ENCODE data around the gene HSDL1.

The HSDL1 gene

DNA sequence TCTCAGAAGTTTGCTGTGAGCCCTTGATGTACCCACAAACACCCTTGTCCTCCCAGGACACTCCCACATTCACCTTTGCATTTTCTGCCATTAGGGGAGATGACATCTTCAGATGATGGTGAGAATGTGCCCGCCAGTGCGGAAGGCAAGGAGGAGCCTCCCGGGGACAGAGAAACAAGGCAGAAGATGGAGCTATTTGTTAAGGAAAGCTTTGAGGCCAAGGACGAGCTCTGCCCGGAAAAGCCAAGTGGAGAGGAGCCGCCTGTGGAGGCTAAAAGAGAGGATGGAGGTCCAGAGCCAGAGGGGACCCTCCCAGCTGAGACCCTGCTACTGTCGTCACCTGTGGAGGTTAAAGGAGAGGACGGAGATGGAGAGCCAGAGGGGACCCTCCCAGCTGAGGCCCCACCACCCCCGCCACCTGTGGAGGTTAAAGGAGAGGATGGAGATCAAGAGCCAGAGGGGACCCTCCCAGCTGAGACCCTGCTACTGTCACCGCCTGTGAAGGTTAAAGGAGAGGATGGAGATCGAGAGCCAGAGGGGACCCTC is 24.9 kb upstream of the HSDL1 start:
- Histone ChIP-seq H3K36me3 (replicated peaks) (no peaks in the 10 kb centered on the region), H3K27me3 (replicated peaks) (peaks cover 8% of the 10 kb centered on the region), H3K4me3 (ENCODE audit: low read depth, low read length) (no peak overlapping the region), H3K27ac (no peak overlapping the region)
- TF ChIP-seq, protein P1, sequence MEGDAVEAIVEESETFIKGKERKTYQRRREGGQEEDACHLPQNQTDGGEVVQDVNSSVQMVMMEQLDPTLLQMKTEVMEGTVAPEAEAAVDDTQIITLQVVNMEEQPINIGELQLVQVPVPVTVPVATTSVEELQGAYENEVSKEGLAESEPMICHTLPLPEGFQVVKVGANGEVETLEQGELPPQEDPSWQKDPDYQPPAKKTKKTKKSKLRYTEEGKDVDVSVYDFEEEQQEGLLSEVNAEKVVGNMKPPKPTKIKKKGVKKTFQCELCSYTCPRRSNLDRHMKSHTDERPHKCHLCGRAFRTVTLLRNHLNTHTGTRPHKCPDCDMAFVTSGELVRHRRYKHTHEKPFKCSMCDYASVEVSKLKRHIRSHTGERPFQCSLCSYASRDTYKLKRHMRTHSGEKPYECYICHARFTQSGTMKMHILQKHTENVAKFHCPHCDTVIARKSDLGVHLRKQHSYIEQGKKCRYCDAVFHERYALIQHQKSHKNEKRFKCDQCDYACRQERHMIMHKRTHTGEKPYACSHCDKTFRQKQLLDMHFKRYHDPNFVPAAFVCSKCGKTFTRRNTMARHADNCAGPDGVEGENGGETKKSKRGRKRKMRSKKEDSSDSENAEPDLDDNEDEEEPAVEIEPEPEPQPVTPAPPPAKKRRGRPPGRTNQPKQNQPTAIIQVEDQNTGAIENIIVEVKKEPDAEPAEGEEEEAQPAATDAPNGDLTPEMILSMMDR (IDR thresholded peaks at IDR 0.05; ENCODE audit: low read depth, low read length, missing control alignments): no peak
- DNase-seq: no peak
- in situ Hi-C loops (cut with HindIII; ENCODE audit: low pct_ligation_motif_present, low sequenced_read_pairs): no loop called here

DNA sequence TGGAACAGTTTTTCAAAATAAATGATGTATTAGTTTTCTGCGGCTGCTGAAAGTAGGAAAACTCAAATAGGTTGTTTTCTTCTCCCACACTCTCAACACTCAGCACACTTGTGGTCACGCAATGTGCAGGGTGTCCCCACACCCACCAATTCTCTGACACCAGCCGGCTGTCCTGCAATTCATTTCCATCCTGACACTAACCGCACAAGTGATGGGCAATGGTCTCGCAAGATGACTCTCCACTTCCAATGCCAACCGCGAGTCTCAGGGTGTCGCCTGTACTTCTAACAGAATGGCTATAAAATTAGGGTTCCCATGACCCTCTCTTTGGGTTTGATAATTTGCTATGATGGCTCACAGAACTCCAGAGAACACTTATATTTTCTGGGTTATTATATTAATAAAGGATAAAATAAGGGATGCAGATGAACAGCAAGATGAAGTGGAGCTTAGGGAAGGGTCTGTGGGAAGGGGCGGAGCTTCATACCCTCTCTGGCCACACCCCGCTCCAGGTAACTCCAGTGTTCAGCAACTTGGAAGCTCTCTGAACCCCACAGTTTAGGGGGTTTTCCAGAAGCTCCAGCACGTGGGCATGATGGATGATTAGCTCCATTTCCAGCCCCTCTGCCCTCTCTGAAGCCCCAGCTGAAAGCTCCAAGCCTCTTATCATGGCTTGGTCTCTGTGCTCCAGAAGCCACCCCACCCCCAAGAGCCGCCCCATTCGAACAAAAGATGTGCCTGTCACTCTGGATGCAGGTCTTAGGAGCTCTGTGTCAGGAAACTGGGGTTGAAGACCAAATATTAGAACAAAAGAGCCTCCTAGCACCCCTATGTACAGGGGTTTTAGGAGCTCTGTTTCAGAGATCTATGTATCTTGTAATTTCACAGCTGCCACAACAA is 22.1 kb upstream of the HSDL1 start:
- in situ Hi-C loops (cut with HindIII; ENCODE audit: low pct_ligation_motif_present, low sequenced_read_pairs): no loop called here
- DNase-seq: no peak
- TF ChIP-seq, protein P1 (IDR thresholded peaks at IDR 0.05; ENCODE audit: low read depth, low read length, missing control alignments): no peak

DNA sequence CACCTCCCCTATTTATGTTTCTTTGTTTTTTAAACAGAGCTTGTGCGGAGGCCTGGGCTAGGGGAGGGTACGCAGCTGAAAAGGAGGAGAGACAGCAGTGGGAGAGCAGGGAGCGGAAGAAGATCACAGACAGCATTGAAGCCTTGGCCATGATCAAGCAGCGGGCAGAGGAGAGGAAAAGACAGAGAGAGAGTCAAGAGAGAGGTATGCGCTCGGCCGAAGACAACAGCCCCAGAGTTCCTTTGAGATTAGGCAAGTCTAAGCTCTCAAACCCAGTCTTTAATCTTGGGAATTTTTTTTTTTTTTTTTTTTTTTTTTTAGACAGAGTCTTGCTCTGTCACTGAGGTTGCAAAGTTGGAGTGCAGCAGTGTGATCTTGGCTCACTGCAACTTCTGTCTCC is 20.8 kb upstream of the HSDL1 start:
- H3K27me3 ChIP-seq (replicated peaks): peaks cover 10% of the 10 kb centered on the region
- H3K36me3 ChIP-seq (replicated peaks): no peaks in the 10 kb centered on the region
- in situ Hi-C loops (cut with HindIII; ENCODE audit: low pct_ligation_motif_present, low sequenced_read_pairs): no loop called here
- H3K27ac ChIP-seq: no peak overlapping the region
- DNase-seq: no peak
- H3K4me3 ChIP-seq (ENCODE audit: low read depth, low read length): no peak overlapping the region
- TF ChIP-seq, protein P1 (IDR thresholded peaks at IDR 0.05; ENCODE audit: low read depth, low read length, missing control alignments): no peak

More for the DNA sequence above, 22.1 kb upstream of the HSDL1 start:
- no peaks in the 10 kb centered on the region for H3K36me3 ChIP-seq (replicated peaks)
- peaks cover 10% of the 10 kb centered on the region for H3K27me3 ChIP-seq (replicated peaks)
- no peak overlapping the region for H3K4me3 ChIP-seq (ENCODE audit: low read depth, low read length)
- H3K27ac ChIP-seq: no peak overlapping the region

DNA sequence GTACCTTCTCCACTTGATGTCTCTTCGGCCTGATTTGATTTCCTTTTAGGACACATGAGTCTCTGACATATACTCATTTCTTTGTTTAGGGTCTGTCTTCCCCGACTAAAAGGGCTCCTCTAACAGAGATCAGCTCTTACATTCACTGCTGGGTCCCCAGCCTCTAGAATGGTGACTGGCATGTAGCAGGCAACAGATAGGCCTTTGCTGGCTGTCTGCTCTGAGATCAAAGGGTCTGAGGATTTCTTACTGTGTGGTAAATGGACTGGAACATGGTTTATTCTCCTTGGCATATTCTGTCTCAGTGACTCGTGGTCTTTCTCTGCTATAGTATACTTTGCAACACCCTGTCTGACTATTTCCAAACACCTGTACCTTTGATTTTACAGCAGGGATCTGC is 16.8 kb upstream of the HSDL1 start:
- Histone ChIP-seq H3K36me3 (replicated peaks) (no peaks in the 10 kb centered on the region), H3K27ac (no peak overlapping the region), H3K27me3 (replicated peaks) (peaks cover 21% of the 10 kb centered on the region), H3K4me3 (ENCODE audit: low read depth, low read length) (no peak overlapping the region)
- TF ChIP-seq, protein P1 (IDR thresholded peaks at IDR 0.05; ENCODE audit: low read depth, low read length, missing control alignments): no peak
- no peak for DNase-seq
- in situ Hi-C loops (cut with HindIII; ENCODE audit: low pct_ligation_motif_present, low sequenced_read_pairs): no loop called here

DNA sequence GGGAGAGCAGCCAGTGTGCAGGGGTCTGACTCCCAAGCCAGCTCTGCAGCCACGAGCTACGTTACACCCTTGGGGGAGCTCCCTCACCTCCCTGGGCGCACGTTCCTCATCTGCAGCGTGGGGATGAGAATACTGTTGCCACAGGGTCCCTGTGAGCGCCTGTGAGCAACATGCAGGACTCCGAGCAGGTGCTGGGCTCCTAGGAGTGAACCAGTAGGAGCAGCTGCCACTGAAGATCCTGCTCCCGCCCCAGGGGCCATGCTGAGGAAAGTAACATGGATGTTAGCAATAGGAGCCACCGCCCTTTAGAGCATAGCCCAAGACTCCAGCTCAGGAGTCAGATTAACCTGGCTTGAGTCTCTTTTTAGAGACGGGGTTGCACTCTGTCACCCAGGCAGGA is 16.1 kb upstream of the HSDL1 start:
- in situ Hi-C loops (cut with HindIII; ENCODE audit: low pct_ligation_motif_present, low sequenced_read_pairs): no loop called here
- TF ChIP-seq, protein P1 (IDR thresholded peaks at IDR 0.05; ENCODE audit: low read depth, low read length, missing control alignments): no peak
- Histone ChIP-seq H3K27ac (no peak overlapping the region), H3K36me3 (replicated peaks) (no peaks in the 10 kb centered on the region), H3K4me3 (ENCODE audit: low read depth, low read length) (no peak overlapping the region), H3K27me3 (replicated peaks) (peaks cover 20% of the 10 kb centered on the region)
- DNase-seq: no peak

Data from brain microvascular endothelial cell (primary cell).